ENCODE data around the gene CYYR1.
A peak's percentile ranks its signal among the peaks of the same experiment; 100 is the strongest.

CYYR1 gene

GRCh38 chr21:26581818-26582217, 8.7 kb upstream of the CYYR1 start:
- H3K9me3 ChIP-seq (ENCODE audit: control insufficient read depth in 1 of 2, low read length in 2 of 2), result peaks cover 0 to 4% of the 10 kb centered on the region in 2 donors
- H3K4me1 ChIP-seq (ENCODE audit: control insufficient read depth in 1 of 2, insufficient read depth in 2 of 2, low read length in 2 of 2), result no peaks in the 10 kb centered on the region
- no peak overlapping the region for H3K4me3 ChIP-seq (ENCODE audit: low read depth in 1 of 2, low read length in 2 of 2)
- no peaks in the 10 kb centered on the region for H3K27me3 ChIP-seq (ENCODE audit: low read depth, low read length)
- H3K36me3 ChIP-seq (ENCODE audit: control insufficient read depth in 1 of 2, insufficient read depth in 2 of 2, low read length in 2 of 2), result no peaks in the 10 kb centered on the region
- H3K27ac ChIP-seq (ENCODE audit: low read length), result no peak overlapping the region

GRCh38 chr21:26572076-26572701, 897 bp downstream of the CYYR1 start:
- Histone ChIP-seq H3K27me3 (ENCODE audit: low read depth, low read length) (no peaks in the 10 kb centered on the region), H3K27ac (ENCODE audit: low read length) (no peak overlapping the region), H3K36me3 (ENCODE audit: control insufficient read depth in 1 of 2, insufficient read depth in 2 of 2, low read length in 2 of 2) (no peaks in the 10 kb centered on the region), H3K9me3 (ENCODE audit: control insufficient read depth in 1 of 2, low read length in 2 of 2) (peaks cover 4 to 7% of the 10 kb centered on the region in 2 donors), H3K4me1 (ENCODE audit: control insufficient read depth in 1 of 2, insufficient read depth in 2 of 2, low read length in 2 of 2) (peaks cover 0 to 10% of the 10 kb centered on the region in 2 donors), H3K4me3 (ENCODE audit: low read depth in 1 of 2, low read length in 2 of 2) (peak overlapping the region; percentile 49 to 67)

GRCh38 chr21:26570203-26570602, 2.9 kb downstream of the CYYR1 start:
- Histone ChIP-seq H3K4me1 (ENCODE audit: control insufficient read depth in 1 of 2, insufficient read depth in 2 of 2, low read length in 2 of 2) (peaks cover 0 to 10% of the 10 kb centered on the region in 2 donors), H3K36me3 (ENCODE audit: control insufficient read depth in 1 of 2, insufficient read depth in 2 of 2, low read length in 2 of 2) (no peaks in the 10 kb centered on the region), H3K4me3 (ENCODE audit: low read depth in 1 of 2, low read length in 2 of 2) (no peak overlapping the region), H3K27ac (ENCODE audit: low read length) (no peak overlapping the region), H3K9me3 (ENCODE audit: control insufficient read depth in 1 of 2, low read length in 2 of 2) (peaks cover 4 to 7% of the 10 kb centered on the region in 2 donors), H3K27me3 (ENCODE audit: low read depth, low read length) (no peaks in the 10 kb centered on the region)

- Histone ChIP-seq H3K9me3 (ENCODE audit: control insufficient read depth in 1 of 2, low read length in 2 of 2) (no peaks in the 10 kb centered on the region), H3K27ac (ENCODE audit: low read length) (no peak overlapping the region), H3K27me3 (ENCODE audit: low read depth, low read length) (no peaks in the 10 kb centered on the region), H3K4me1 (ENCODE audit: control insufficient read depth in 1 of 2, insufficient read depth in 2 of 2, low read length in 2 of 2) (peaks cover 0 to 3% of the 10 kb centered on the region in 2 donors), H3K36me3 (ENCODE audit: control insufficient read depth in 1 of 2, insufficient read depth in 2 of 2, low read length in 2 of 2) (no peaks in the 10 kb centered on the region), H3K4me3 (ENCODE audit: low read depth in 1 of 2, low read length in 2 of 2) (no peak overlapping the region)
Observed at GRCh38 chr21:26565546-26565945, 7.5 kb downstream of the CYYR1 start.

- Histone ChIP-seq H3K36me3 (ENCODE audit: control insufficient read depth in 1 of 2, insufficient read depth in 2 of 2, low read length in 2 of 2) (no peaks in the 10 kb centered on the region), H3K4me1 (ENCODE audit: control insufficient read depth in 1 of 2, insufficient read depth in 2 of 2, low read length in 2 of 2) (peaks cover 0 to 3% of the 10 kb centered on the region in 2 donors), H3K9me3 (ENCODE audit: control insufficient read depth in 1 of 2, low read length in 2 of 2) (no peaks in the 10 kb centered on the region), H3K27me3 (ENCODE audit: low read depth, low read length) (no peaks in the 10 kb centered on the region), H3K27ac (ENCODE audit: low read length) (no peak overlapping the region), H3K4me3 (ENCODE audit: low read depth in 1 of 2, low read length in 2 of 2) (no peak overlapping the region)
Observed at GRCh38 chr21:26565111-26565510, 8.0 kb downstream of the CYYR1 start.

- Histone ChIP-seq H3K4me1 (ENCODE audit: control insufficient read depth in 1 of 2, insufficient read depth in 2 of 2, low read length in 2 of 2) (peaks cover 0 to 3% of the 10 kb centered on the region in 2 donors), H3K27ac (ENCODE audit: low read length) (no peak overlapping the region), H3K27me3 (ENCODE audit: low read depth, low read length) (no peaks in the 10 kb centered on the region), H3K36me3 (ENCODE audit: control insufficient read depth in 1 of 2, insufficient read depth in 2 of 2, low read length in 2 of 2) (no peaks in the 10 kb centered on the region), H3K9me3 (ENCODE audit: control insufficient read depth in 1 of 2, low read length in 2 of 2) (no peaks in the 10 kb centered on the region), H3K4me3 (ENCODE audit: low read depth in 1 of 2, low read length in 2 of 2) (no peak overlapping the region)
Observed at GRCh38 chr21:26563856-26564503, 9.1 kb downstream of the CYYR1 start.

GRCh38 chr21:26560612-26561011, 12.5 kb downstream of the CYYR1 start:
- Histone ChIP-seq H3K4me1 (ENCODE audit: control insufficient read depth in 1 of 2, insufficient read depth in 2 of 2, low read length in 2 of 2) (no peaks in the 10 kb centered on the region), H3K36me3 (ENCODE audit: control insufficient read depth in 1 of 2, insufficient read depth in 2 of 2, low read length in 2 of 2) (no peaks in the 10 kb centered on the region), H3K27me3 (ENCODE audit: low read depth, low read length) (no peaks in the 10 kb centered on the region), H3K9me3 (ENCODE audit: control insufficient read depth in 1 of 2, low read length in 2 of 2) (no peaks in the 10 kb centered on the region), H3K27ac (ENCODE audit: low read length) (no peak overlapping the region), H3K4me3 (ENCODE audit: low read depth in 1 of 2, low read length in 2 of 2) (no peak overlapping the region)

- no peak overlapping the region for H3K4me3 ChIP-seq (ENCODE audit: low read depth in 1 of 2, low read length in 2 of 2)
- no peaks in the 10 kb centered on the region for H3K9me3 ChIP-seq (ENCODE audit: control insufficient read depth in 1 of 2, low read length in 2 of 2)
- H3K36me3 ChIP-seq (ENCODE audit: control insufficient read depth in 1 of 2, insufficient read depth in 2 of 2, low read length in 2 of 2), result no peaks in the 10 kb centered on the region
- H3K4me1 ChIP-seq (ENCODE audit: control insufficient read depth in 1 of 2, insufficient read depth in 2 of 2, low read length in 2 of 2), result no peaks in the 10 kb centered on the region
- no peaks in the 10 kb centered on the region for H3K27me3 ChIP-seq (ENCODE audit: low read depth, low read length)
- no peak overlapping the region for H3K27ac ChIP-seq (ENCODE audit: low read length)
Observed at GRCh38 chr21:26559099-26559498, 14.0 kb downstream of the CYYR1 start.

GRCh38 chr21:26557106-26557505, 16.0 kb downstream of the CYYR1 start:
- no peak overlapping the region for H3K4me3 ChIP-seq (ENCODE audit: low read depth in 1 of 2, low read length in 2 of 2)
- H3K36me3 ChIP-seq (ENCODE audit: control insufficient read depth in 1 of 2, insufficient read depth in 2 of 2, low read length in 2 of 2), result no peaks in the 10 kb centered on the region
- H3K9me3 ChIP-seq (ENCODE audit: control insufficient read depth in 1 of 2, low read length in 2 of 2), result no peaks in the 10 kb centered on the region
- H3K27ac ChIP-seq (ENCODE audit: low read length), result no peak overlapping the region
- no peaks in the 10 kb centered on the region for H3K4me1 ChIP-seq (ENCODE audit: control insufficient read depth in 1 of 2, insufficient read depth in 2 of 2, low read length in 2 of 2)
- no peaks in the 10 kb centered on the region for H3K27me3 ChIP-seq (ENCODE audit: low read depth, low read length)

- H3K27me3 ChIP-seq (ENCODE audit: low read depth, low read length), result no peaks in the 10 kb centered on the region
- H3K27ac ChIP-seq (ENCODE audit: low read length), result no peak overlapping the region
- H3K9me3 ChIP-seq (ENCODE audit: control insufficient read depth in 1 of 2, low read length in 2 of 2), result no peaks in the 10 kb centered on the region
- no peaks in the 10 kb centered on the region for H3K36me3 ChIP-seq (ENCODE audit: control insufficient read depth in 1 of 2, insufficient read depth in 2 of 2, low read length in 2 of 2)
- no peaks in the 10 kb centered on the region for H3K4me1 ChIP-seq (ENCODE audit: control insufficient read depth in 1 of 2, insufficient read depth in 2 of 2, low read length in 2 of 2)
- H3K4me3 ChIP-seq (ENCODE audit: low read depth in 1 of 2, low read length in 2 of 2), result no peak overlapping the region
Observed at GRCh38 chr21:26555540-26556146, 17.4 kb downstream of the CYYR1 start.

GRCh38 chr21:26554365-26554764, 18.7 kb downstream of the CYYR1 start:
- Histone ChIP-seq H3K4me3 (ENCODE audit: low read depth in 1 of 2, low read length in 2 of 2) (no peak overlapping the region), H3K27ac (ENCODE audit: low read length) (no peak overlapping the region), H3K4me1 (ENCODE audit: control insufficient read depth in 1 of 2, insufficient read depth in 2 of 2, low read length in 2 of 2) (no peaks in the 10 kb centered on the region), H3K36me3 (ENCODE audit: control insufficient read depth in 1 of 2, insufficient read depth in 2 of 2, low read length in 2 of 2) (no peaks in the 10 kb centered on the region), H3K27me3 (ENCODE audit: low read depth, low read length) (no peaks in the 10 kb centered on the region), H3K9me3 (ENCODE audit: control insufficient read depth in 1 of 2, low read length in 2 of 2) (no peaks in the 10 kb centered on the region)

All from muscle layer of duodenum (tissue), 2 donors.